WTC11 (cell line): ENCODE measurements around the gene USF2. TPM values are rescaled to one million over a fixed set of nuclear protein-coding genes. Genes with fewer than 3 reads are reported as not detected.

Experiments
- ATAC-seq: fragments of 200-7000 bp; cut with Tn5 transposase; 2 replicates; pipeline ENCODE4 v1.10.0; 2021; ENCODE audit warnings: mild to moderate bottlenecking, moderate library complexity
- CTCF ChIA-PET: fragments of 300-600 bp; sonication (Branson Sonifier 250); formaldehyde crosslinking; loops from one replicate; lab custom pipeline; 2021; ENCODE audit warnings: antibody characterized with exemption; lab: Charles Lee
- POLR2A ChIA-PET: fragments of 350-600 bp; sonication (Branson Sonifier 250); formaldehyde crosslinking; loops from one replicate; lab custom pipeline; 2021; ENCODE audit warnings: antibody characterized with exemption; lab: Charles Lee
- DNase-seq: peaks from one replicate; pipeline ENCODE4 v3.0.0; 2021; ENCODE audit warnings: low spot score
- H3K27ac Mint-ChIP-seq: 2 replicates; pipeline ENCODE4 v1.8.0; 2021; ENCODE audit warnings: mixed read lengths
- H3K27me3 Mint-ChIP-seq: 2 replicates; pipeline ENCODE4 v1.8.0; 2021; ENCODE audit warnings: low read depth, mild to moderate bottlenecking, moderate library complexity, mixed read lengths
- H3K36me3 Mint-ChIP-seq: 2 replicates; pipeline ENCODE4 v1.8.0; 2021; ENCODE audit warnings: mixed read lengths
- H3K4me1 Mint-ChIP-seq: 2 replicates; pipeline ENCODE4 v1.8.0; 2022; ENCODE audit warnings: mixed read lengths
- H3K4me3 Mint-ChIP-seq: 2 replicates; pipeline ENCODE4 v1.8.0; 2021; ENCODE audit warnings: mild to moderate bottlenecking, moderate library complexity, mixed read lengths
- H3K9me3 Mint-ChIP-seq: 2 replicates; pipeline ENCODE4 v1.8.0; 2021; ENCODE audit warnings: mixed read lengths
- CREM ChIP-seq: sonication (generic); formaldehyde crosslinking; IDR thresholded peaks from 2 replicates; pipeline ENCODE4 v1.8.1; 2022; ENCODE audit warnings: mild to moderate bottlenecking, missing genetic modification reagents, moderate library complexity
- GABPB1 ChIP-seq: sonication (generic); formaldehyde crosslinking; IDR thresholded peaks from 2 replicates; pipeline ENCODE4 v1.8.1; 2023; ENCODE audit warnings: mild to moderate bottlenecking, missing genetic modification reagents
- HMGA2 ChIP-seq: fragments of 250-450 bp; sonication (Bioruptor Pico); IDR thresholded peaks from 2 replicates; pipeline ENCODE4 v1.4.0; 2021; ENCODE audit warnings: mild to moderate bottlenecking, moderate library complexity
- IRF2 ChIP-seq: sonication (generic); formaldehyde crosslinking; IDR thresholded peaks from 2 replicates; pipeline ENCODE4 v1.8.0; 2022; ENCODE audit warnings: low read depth, missing genetic modification reagents, borderline replicate concordance
- NFYB ChIP-seq: sonication (generic); formaldehyde crosslinking; conservative IDR thresholded peaks from 2 replicates; pipeline ENCODE4 v1.8.0; 2022; ENCODE audit warnings: low read depth, missing genetic modification reagents
- SMAD3 ChIP-seq: sonication (generic); formaldehyde crosslinking; IDR thresholded peaks from 2 replicates; pipeline ENCODE4 v1.8.0; 2022; ENCODE audit warnings: missing genetic modification reagents, mild to moderate bottlenecking, borderline replicate concordance
- SP1 ChIP-seq: sonication (generic); formaldehyde crosslinking; conservative IDR thresholded peaks from 2 replicates; pipeline ENCODE4 v1.8.1; 2022; ENCODE audit warnings: missing genetic modification reagents
- TEAD1 ChIP-seq: sonication (generic); formaldehyde crosslinking; IDR thresholded peaks from 2 replicates; pipeline ENCODE4 v1.8.0; 2022; ENCODE audit warnings: mild to moderate bottlenecking, missing genetic modification reagents
- TEAD4 ChIP-seq: sonication (generic); formaldehyde crosslinking; IDR thresholded peaks from 2 replicates; pipeline ENCODE4 v1.8.0; 2022; ENCODE audit warnings: mild to moderate bottlenecking, missing genetic modification reagents
- ZNF121 ChIP-seq: sonication (generic); formaldehyde crosslinking; IDR thresholded peaks from 2 replicates; pipeline ENCODE4 v1.8.0; 2023; ENCODE audit warnings: missing genetic modification reagents
- ZNF232 ChIP-seq: sonication (generic); formaldehyde crosslinking; IDR thresholded peaks from 2 replicates; pipeline ENCODE4 v1.8.0; 2022; ENCODE audit warnings: mild to moderate bottlenecking, missing genetic modification reagents
- total RNA-seq: library from RNA; stranded (reverse); gene quantifications from 3 replicates; pipeline ENCODE4 v1.2.3, GENCODE V29; 2021
- TF ChIP-seq, protein P1 (sequence below): sonication (generic); formaldehyde crosslinking; IDR thresholded peaks from 2 replicates; pipeline ENCODE4 v1.8.1; 2022; ENCODE audit warnings: mild to moderate bottlenecking, moderate library complexity, missing genetic modification reagents
- TF ChIP-seq, protein P2 (sequence below): sonication (generic); formaldehyde crosslinking; IDR thresholded peaks from 2 replicates; pipeline ENCODE4 v1.8.0; 2022; ENCODE audit warnings: mild to moderate bottlenecking, missing genetic modification reagents
- TF ChIP-seq, protein P3 (sequence below): sonication (generic); formaldehyde crosslinking; IDR thresholded peaks from 2 replicates; pipeline ENCODE4 v1.8.1; 2023; ENCODE audit warnings: mild to moderate bottlenecking, missing genetic modification reagents, moderate library complexity
- TF ChIP-seq, protein P4 (sequence below): sonication (generic); formaldehyde crosslinking; IDR thresholded peaks from 2 replicates; pipeline ENCODE4 v1.8.1; 2023; ENCODE audit warnings: mild to moderate bottlenecking, missing genetic modification reagents
- TF ChIP-seq, protein P5 (sequence below): sonication (generic); formaldehyde crosslinking; IDR thresholded peaks from 2 replicates; pipeline ENCODE4 v1.8.0; 2023; ENCODE audit warnings: missing genetic modification reagents
- TF ChIP-seq, protein P6 (sequence below): sonication (generic); formaldehyde crosslinking; IDR thresholded peaks from 2 replicates; pipeline ENCODE4 v1.8.0; 2022; ENCODE audit warnings: missing genetic modification reagents
- TF ChIP-seq, protein P7 (sequence below): fragments of 250-450 bp; sonication (Bioruptor Pico); IDR thresholded peaks from 2 replicates; pipeline ENCODE4 v1.8.0; 2021; ENCODE audit warnings: mild to moderate bottlenecking
- TF ChIP-seq, protein P8 (sequence below): sonication (generic); formaldehyde crosslinking; IDR thresholded peaks from 2 replicates; pipeline ENCODE4 v1.8.1; 2023; ENCODE audit warnings: mild to moderate bottlenecking, missing genetic modification reagents

The USF2 gene
- total RNA-seq, 1 experiment from 2014 or later: 109 TPM

DNA sequence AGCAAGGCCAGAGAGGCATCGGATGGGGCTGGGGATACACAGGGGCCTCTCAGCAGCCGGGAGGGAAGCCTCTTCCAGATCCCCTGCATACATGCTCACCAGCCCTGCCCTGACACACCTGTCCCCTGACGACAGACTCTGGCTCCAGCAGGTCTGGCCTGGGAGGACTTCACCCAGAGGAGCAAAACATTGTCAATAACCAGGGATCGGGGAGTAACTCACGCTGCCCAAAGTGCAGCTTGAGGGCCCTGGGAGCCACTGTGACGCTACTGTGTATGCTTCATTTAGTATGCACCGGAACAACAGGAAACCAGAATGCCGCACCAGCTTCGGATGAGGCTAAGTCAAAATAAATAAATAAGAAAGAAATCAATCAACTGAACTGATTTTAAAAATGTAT is 47.8 kb downstream of the USF2 start:
- H3K4me1 Mint-ChIP-seq: no peaks in the 10 kb centered on the region
- peaks cover 1% of the 10 kb centered on the region for H3K27me3 Mint-ChIP-seq
- CTCF ChIA-PET: no interaction called here
- no peak overlapping the region for H3K4me3 Mint-ChIP-seq
- H3K27ac Mint-ChIP-seq: no peak overlapping the region
- peaks cover 2% of the 10 kb centered on the region; the same call in 1 of the 2 replicates for H3K9me3 Mint-ChIP-seq
- POLR2A ChIA-PET: no interaction called here
- ATAC-seq: no peak
- TF ChIP-seq IRF2 (CRISPR knock-in tag) (no peak), TEAD1 (CRISPR knock-in tag) (no peak), CREM (CRISPR knock-in tag) (no peak), HMGA2 (CRISPR knock-in tag) (no peak)
- TF ChIP-seq, protein P1, sequence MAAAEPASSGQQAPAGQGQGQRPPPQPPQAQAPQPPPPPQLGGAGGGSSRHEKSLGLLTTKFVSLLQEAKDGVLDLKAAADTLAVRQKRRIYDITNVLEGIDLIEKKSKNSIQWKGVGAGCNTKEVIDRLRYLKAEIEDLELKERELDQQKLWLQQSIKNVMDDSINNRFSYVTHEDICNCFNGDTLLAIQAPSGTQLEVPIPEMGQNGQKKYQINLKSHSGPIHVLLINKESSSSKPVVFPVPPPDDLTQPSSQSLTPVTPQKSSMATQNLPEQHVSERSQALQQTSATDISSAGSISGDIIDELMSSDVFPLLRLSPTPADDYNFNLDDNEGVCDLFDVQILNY (CRISPR knock-in tag): no peak
- TF ChIP-seq, protein P2, sequence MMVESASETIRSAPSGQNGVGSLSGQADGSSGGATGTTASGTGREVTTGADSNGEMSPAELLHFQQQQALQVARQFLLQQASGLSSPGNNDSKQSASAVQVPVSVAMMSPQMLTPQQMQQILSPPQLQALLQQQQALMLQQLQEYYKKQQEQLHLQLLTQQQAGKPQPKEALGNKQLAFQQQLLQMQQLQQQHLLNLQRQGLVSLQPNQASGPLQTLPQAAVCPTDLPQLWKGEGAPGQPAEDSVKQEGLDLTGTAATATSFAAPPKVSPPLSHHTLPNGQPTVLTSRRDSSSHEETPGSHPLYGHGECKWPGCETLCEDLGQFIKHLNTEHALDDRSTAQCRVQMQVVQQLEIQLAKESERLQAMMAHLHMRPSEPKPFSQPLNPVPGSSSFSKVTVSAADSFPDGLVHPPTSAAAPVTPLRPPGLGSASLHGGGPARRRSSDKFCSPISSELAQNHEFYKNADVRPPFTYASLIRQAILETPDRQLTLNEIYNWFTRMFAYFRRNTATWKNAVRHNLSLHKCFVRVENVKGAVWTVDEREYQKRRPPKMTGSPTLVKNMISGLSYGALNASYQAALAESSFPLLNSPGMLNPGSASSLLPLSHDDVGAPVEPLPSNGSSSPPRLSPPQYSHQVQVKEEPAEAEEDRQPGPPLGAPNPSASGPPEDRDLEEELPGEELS (CRISPR knock-in tag): no peak
- TF ChIP-seq, protein P3, sequence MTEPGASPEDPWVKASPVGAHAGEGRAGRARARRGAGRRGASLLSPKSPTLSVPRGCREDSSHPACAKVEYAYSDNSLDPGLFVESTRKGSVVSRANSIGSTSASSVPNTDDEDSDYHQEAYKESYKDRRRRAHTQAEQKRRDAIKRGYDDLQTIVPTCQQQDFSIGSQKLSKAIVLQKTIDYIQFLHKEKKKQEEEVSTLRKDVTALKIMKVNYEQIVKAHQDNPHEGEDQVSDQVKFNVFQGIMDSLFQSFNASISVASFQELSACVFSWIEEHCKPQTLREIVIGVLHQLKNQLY: no peak
- no peak for DNase-seq
- H3K36me3 Mint-ChIP-seq: no peaks in the 10 kb centered on the region

DNA sequence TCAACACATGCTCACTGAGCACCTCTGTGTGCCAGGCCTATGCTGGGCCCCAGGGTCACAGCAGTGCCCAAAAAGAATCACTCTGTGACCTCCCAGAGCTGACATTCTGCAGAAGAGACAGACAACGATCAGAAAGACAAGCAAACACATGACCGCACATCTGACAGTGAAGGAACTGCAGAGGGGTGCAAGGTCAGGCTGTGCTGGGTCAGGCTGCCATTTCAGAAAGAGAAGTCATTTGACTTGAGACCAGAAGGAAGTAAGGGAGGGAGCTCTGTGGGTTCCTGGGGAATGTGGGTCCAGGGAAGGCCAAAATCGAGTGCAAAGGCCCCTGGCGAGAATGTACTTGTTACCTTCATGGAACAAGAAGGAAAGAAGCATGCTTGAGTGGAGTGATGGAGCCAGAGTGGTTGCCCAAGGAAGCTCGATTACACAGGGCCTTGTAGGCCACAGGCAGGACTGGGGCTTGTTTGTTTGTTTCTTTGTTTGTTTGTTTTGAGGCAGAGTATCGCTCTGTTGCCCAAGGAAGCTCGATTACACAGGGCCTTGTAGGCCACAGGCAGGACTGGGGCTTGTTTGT is 48.8 kb downstream of the USF2 start:
- DNase-seq (no peak), ATAC-seq (no peak)
- Mint-ChIP-seq H3K27me3 (peaks cover 8% of the 10 kb centered on the region), H3K4me3 (no peak overlapping the region), H3K36me3 (0 out of 2 replicates have a peak, but pooled peaks cover 2% of the 10 kb centered on the region), H3K4me1 (no peaks in the 10 kb centered on the region), H3K9me3 (peaks cover 11% of the 10 kb centered on the region), H3K27ac (no peak overlapping the region)
- ChIA-PET POLR2A (no interaction called here), CTCF (interaction anchor here (0.6 to 1.3 kb wide), 3 partner anchors 175 to 193 kb away, joined by 3 to 4 read pairs (median 3); no protein-coding TSS in a partner anchor)
- no peak for TF ChIP-seq SMAD3
- TF ChIP-seq, protein P4, sequence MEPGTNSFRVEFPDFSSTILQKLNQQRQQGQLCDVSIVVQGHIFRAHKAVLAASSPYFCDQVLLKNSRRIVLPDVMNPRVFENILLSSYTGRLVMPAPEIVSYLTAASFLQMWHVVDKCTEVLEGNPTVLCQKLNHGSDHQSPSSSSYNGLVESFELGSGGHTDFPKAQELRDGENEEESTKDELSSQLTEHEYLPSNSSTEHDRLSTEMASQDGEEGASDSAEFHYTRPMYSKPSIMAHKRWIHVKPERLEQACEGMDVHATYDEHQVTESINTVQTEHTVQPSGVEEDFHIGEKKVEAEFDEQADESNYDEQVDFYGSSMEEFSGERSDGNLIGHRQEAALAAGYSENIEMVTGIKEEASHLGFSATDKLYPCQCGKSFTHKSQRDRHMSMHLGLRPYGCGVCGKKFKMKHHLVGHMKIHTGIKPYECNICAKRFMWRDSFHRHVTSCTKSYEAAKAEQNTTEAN (CRISPR knock-in tag): no peak
- TF ChIP-seq NFYB (CRISPR knock-in tag): no peak
- no peak for TF ChIP-seq ZNF121 (CRISPR knock-in tag)
- TF ChIP-seq GABPB1 (CRISPR knock-in tag): no peak
- TF ChIP-seq ZNF232 (CRISPR knock-in tag): no peak
- TF ChIP-seq TEAD4 (CRISPR knock-in tag): no peak
- TF ChIP-seq, protein P5, sequence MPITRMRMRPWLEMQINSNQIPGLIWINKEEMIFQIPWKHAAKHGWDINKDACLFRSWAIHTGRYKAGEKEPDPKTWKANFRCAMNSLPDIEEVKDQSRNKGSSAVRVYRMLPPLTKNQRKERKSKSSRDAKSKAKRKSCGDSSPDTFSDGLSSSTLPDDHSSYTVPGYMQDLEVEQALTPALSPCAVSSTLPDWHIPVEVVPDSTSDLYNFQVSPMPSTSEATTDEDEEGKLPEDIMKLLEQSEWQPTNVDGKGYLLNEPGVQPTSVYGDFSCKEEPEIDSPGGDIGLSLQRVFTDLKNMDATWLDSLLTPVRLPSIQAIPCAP (CRISPR knock-in tag): no peak
- TF ChIP-seq, protein P6, sequence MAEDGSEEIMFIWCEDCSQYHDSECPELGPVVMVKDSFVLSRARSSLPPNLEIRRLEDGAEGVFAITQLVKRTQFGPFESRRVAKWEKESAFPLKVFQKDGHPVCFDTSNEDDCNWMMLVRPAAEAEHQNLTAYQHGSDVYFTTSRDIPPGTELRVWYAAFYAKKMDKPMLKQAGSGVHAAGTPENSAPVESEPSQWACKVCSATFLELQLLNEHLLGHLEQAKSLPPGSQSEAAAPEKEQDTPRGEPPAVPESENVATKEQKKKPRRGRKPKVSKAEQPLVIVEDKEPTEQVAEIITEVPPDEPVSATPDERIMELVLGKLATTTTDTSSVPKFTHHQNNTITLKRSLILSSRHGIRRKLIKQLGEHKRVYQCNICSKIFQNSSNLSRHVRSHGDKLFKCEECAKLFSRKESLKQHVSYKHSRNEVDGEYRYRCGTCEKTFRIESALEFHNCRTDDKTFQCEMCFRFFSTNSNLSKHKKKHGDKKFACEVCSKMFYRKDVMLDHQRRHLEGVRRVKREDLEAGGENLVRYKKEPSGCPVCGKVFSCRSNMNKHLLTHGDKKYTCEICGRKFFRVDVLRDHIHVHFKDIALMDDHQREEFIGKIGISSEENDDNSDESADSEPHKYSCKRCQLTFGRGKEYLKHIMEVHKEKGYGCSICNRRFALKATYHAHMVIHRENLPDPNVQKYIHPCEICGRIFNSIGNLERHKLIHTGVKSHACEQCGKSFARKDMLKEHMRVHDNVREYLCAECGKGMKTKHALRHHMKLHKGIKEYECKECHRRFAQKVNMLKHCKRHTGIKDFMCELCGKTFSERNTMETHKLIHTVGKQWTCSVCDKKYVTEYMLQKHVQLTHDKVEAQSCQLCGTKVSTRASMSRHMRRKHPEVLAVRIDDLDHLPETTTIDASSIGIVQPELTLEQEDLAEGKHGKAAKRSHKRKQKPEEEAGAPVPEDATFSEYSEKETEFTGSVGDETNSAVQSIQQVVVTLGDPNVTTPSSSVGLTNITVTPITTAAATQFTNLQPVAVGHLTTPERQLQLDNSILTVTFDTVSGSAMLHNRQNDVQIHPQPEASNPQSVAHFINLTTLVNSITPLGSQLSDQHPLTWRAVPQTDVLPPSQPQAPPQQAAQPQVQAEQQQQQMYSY (CRISPR knock-in tag): no peak
- TF ChIP-seq SP1 (CRISPR knock-in tag): no peak
- TF ChIP-seq, protein P7, sequence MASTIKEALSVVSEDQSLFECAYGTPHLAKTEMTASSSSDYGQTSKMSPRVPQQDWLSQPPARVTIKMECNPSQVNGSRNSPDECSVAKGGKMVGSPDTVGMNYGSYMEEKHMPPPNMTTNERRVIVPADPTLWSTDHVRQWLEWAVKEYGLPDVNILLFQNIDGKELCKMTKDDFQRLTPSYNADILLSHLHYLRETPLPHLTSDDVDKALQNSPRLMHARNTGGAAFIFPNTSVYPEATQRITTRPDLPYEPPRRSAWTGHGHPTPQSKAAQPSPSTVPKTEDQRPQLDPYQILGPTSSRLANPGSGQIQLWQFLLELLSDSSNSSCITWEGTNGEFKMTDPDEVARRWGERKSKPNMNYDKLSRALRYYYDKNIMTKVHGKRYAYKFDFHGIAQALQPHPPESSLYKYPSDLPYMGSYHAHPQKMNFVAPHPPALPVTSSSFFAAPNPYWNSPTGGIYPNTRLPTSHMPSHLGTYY (CRISPR knock-in tag): no peak
- TF ChIP-seq, protein P8, sequence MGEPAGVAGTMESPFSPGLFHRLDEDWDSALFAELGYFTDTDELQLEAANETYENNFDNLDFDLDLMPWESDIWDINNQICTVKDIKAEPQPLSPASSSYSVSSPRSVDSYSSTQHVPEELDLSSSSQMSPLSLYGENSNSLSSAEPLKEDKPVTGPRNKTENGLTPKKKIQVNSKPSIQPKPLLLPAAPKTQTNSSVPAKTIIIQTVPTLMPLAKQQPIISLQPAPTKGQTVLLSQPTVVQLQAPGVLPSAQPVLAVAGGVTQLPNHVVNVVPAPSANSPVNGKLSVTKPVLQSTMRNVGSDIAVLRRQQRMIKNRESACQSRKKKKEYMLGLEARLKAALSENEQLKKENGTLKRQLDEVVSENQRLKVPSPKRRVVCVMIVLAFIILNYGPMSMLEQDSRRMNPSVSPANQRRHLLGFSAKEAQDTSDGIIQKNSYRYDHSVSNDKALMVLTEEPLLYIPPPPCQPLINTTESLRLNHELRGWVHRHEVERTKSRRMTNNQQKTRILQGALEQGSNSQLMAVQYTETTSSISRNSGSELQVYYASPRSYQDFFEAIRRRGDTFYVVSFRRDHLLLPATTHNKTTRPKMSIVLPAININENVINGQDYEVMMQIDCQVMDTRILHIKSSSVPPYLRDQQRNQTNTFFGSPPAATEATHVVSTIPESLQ (CRISPR knock-in tag): no peak
